B cell (primary cell): ENCODE measurements around the gene GPATCH1. TPM values are rescaled to one million over a fixed set of nuclear protein-coding genes. Genes with fewer than 3 reads are reported as not detected.

Experiments used
- ATAC-seq: fragments of 200-7000 bp; cut with Tn5 transposase; one replicate; pipeline ENCODE4 v1.10.0; 2021; ENCODE audit warnings: low read depth, mild to moderate bottlenecking, moderate number of reproducible peaks, moderate library complexity
- CTCF ChIA-PET: fragments of 350-600 bp; sonication (Branson Sonifier 250); formaldehyde crosslinking; loops from one replicate; lab custom pipeline; 2021; ENCODE audit warnings: antibody characterized with exemption, inconsistent platforms; lab: Charles Lee
- POLR2A ChIA-PET: fragments of 350-600 bp; sonication (Branson Sonifier 250); formaldehyde crosslinking; loops from one replicate; lab custom pipeline; 2021; ENCODE audit warnings: antibody characterized with exemption; lab: Charles Lee
- DNase-seq: peaks from one replicate; pipeline ENCODE4 v3.0.0; 2013
- H2AFZ ChIP-seq: 2 replicates; pipeline ENCODE4 v1.6.1; 2012; ENCODE audit warnings: mild to moderate bottlenecking, low read depth, low read length; ENCODE audit not compliant: insufficient read depth, poor library complexity, severe bottlenecking
- H3K27ac ChIP-seq, 2 donors: 1 replicate in 1 of 2; 2 replicates in 1 of 2; pipeline ENCODE4 v1.5.1; 2012 to 2013; ENCODE audit warnings: low read length in 2 of 2, mild to moderate bottlenecking in 2 of 2, moderate library complexity in 1 of 2
- H3K27me3 ChIP-seq, 4 experiments: fragments of 200-600 bp in 1 of 4; sonication (generic) in 1 of 4; replicated peaks in 1 of 4; 1 replicate in 2 of 4; 2 replicates in 2 of 4; pipeline versions ENCODE4 v1.6.1 to v1.7.0; 2013 to 2016; ENCODE audit warnings: low read length in 3 of 4, mild to moderate bottlenecking in 2 of 4, mixed read lengths in 1 of 4, moderate library complexity in 1 of 4; ENCODE audit not compliant: insufficient read depth in 4 of 4, control insufficient read depth in 3 of 4; ENCODE audit errors: control extremely low read depth in 1 of 4
- H3K36me3 ChIP-seq, 2 experiments: replicated peaks in 1 of 2; 1 replicate in 1 of 2; 2 replicates in 1 of 2; pipeline versions ENCODE4 v1.6.1 to v1.7.1; 2013; ENCODE audit warnings: low read length in 1 of 2; ENCODE audit not compliant: insufficient read depth in 2 of 2, control insufficient read depth in 1 of 2; ENCODE audit errors: control extremely low read depth in 1 of 2, extremely low read depth in 1 of 2
- H3K4me1 ChIP-seq, 2 donors: fragments of 200-600 bp in 1 of 2; sonication (generic) in 1 of 2; 1 replicate in 1 of 2; 2 replicates in 1 of 2; pipeline versions ENCODE4 v1.5.1 to v1.6.1; 2013 to 2017; ENCODE audit warnings: low read length in 2 of 2; ENCODE audit not compliant: control insufficient read depth in 2 of 2, insufficient read depth in 2 of 2
- H3K4me2 ChIP-seq: replicated peaks from 2 replicates; pipeline ENCODE3; 2012; ENCODE audit warnings: mild to moderate bottlenecking, low read depth, low read length; ENCODE audit not compliant: poor library complexity, severe bottlenecking
- H3K4me3 ChIP-seq, 5 experiments: fragments of 200-600 bp in 1 of 5; sonication (generic) in 1 of 5; 1 replicate in 3 of 5; 2 replicates in 2 of 5; pipeline versions ENCODE4 v1.5.1 to v1.7.0; 2011 to 2016; ENCODE audit warnings: low read length in 4 of 5, mild to moderate bottlenecking in 4 of 5, low read depth in 2 of 5, control low read depth in 1 of 5, moderate library complexity in 1 of 5; ENCODE audit not compliant: insufficient read depth in 1 of 5; ENCODE audit errors: control extremely low read depth in 1 of 5, extremely low read depth in 1 of 5
- H3K79me2 ChIP-seq: fragments of 200-600 bp; sonication (generic); one replicate; pipeline ENCODE4 v1.6.0; 2016; ENCODE audit warnings: low read length; ENCODE audit not compliant: control insufficient read depth, insufficient read depth
- H3K9ac ChIP-seq: fragments of 200-600 bp; sonication (generic); 2 replicates; pipeline ENCODE4 v1.6.1; 2017; ENCODE audit warnings: mild to moderate bottlenecking, low read length, moderate library complexity
- H3K9me3 ChIP-seq, 3 donors: one replicate each; pipeline versions ENCODE4 v1.6.1 to v1.7.1; 2013; ENCODE audit warnings: low read length in 2 of 3; ENCODE audit not compliant: control insufficient read depth in 2 of 3, insufficient read depth in 1 of 3; ENCODE audit errors: control extremely low read depth in 1 of 3
- H4K20me1 ChIP-seq: 2 replicates; pipeline ENCODE4 v1.6.0; 2012; ENCODE audit warnings: mild to moderate bottlenecking, low read length; ENCODE audit not compliant: insufficient read depth, control insufficient read depth, poor library complexity, severe bottlenecking
- H3K27ac Mint-ChIP-seq: one replicate; pipeline ENCODE4 v1.8.0; 2021; ENCODE audit warnings: mixed read lengths
- H3K27me3 Mint-ChIP-seq: one replicate; pipeline ENCODE4 v1.8.0; 2021; ENCODE audit warnings: mixed read lengths
- H3K4me1 Mint-ChIP-seq: one replicate; pipeline ENCODE4 v1.8.0; 2021; ENCODE audit warnings: mixed read lengths
- H3K4me3 Mint-ChIP-seq: one replicate; pipeline ENCODE4 v1.8.0; 2021; ENCODE audit warnings: mixed read lengths
- H3K9me3 Mint-ChIP-seq: one replicate; pipeline ENCODE4 v1.8.0; 2022; ENCODE audit warnings: mixed read lengths; ENCODE audit not compliant: insufficient read depth
- EZH2 ChIP-seq: IDR thresholded peaks from 2 replicates; pipeline ENCODE4 v1.6.1; 2012; ENCODE audit warnings: borderline replicate concordance, low read depth, mild to moderate bottlenecking, moderate library complexity, low read length; ENCODE audit not compliant: insufficient read depth, poor library complexity, severe bottlenecking
- WGBS: methylation state at CpG from one replicate; pipeline ENCODE4 v1.1.5; 2013; ENCODE audit warnings: missing lambda C conversion rate; ENCODE audit not compliant: insufficient coverage; 5-methylcytosine and 5-hydroxymethylcytosine counted together
- intact Hi-C: fragments of 100-400 bp; cut with micrococcal nuclease; formaldehyde crosslinking; loops from one replicate; pipeline ENCODE4 v1.10.0; 2022
- polyA plus RNA-seq: library from polyadenylated mRNA; depleted of rRNA; stranded (reverse); fragments of >200 nt; gene quantifications from 2 replicates; pipeline ENCODE4 v1.2.3, GENCODE V29; 2012
- total RNA-seq, 2 donors: library from RNA; stranded (reverse); fragments of 120-200 nt in 1 of 2; gene quantifications; 1 replicate in 1 of 2; 2 replicates in 1 of 2; pipeline versions ENCODE4 v1.2.3 to v1.2.4, GENCODE V29; 2013 to 2022
- TF ChIP-seq, protein P1 (sequence below): fragments of 200-600 bp; IDR thresholded peaks from one replicate; pipeline ENCODE4 v1.8.0; 2022; ENCODE audit warnings: antibody characterized with exemption, mild to moderate bottlenecking

GPATCH1 gene
- total and polyA plus RNA-seq, 2 donors (not counting 1 experiment from before 2014, with no cell fraction given), result 9.9 to 14.6 TPM

DNA sequence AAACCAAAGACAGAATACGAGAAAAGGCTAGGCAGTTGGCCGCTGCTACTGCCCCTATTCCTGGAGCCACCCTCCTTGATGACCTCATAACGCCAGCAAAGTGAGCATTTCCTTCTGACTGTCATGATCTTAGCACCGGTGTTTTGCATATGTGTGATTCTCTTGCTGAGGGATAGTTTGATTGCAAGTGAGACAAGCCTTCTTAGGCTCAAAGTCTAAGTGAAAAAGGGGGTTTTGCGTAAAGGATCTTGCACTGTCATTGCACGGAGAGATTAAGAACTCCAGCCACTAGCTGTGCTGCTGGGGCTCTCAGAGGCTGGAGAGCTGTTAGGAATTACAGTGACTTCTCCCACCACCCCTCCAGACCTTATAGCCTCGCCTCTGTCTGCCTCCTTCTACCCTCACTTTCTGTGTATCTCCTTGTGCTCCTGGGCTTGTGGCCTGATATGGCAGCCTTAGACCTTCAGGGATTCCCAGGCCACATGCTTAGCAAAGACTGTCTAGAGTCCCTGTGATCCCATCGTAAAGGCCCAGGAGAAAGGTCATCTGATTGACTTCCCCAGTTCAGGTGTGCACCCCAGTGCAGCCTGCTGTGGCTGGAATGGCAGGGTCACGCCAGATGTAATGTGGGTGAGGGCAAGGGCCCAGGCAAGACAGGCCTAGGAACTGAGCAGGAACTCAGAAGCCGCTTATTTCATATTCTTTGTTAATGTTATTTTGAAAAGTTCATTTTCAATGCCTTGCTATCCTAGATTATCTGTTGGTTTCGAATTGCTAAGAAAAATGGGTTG lies 12.6 kb downstream of the GPATCH1 start:
- no peak overlapping the region for H3K4me3 ChIP-seq
- TF ChIP-seq, protein P1, sequence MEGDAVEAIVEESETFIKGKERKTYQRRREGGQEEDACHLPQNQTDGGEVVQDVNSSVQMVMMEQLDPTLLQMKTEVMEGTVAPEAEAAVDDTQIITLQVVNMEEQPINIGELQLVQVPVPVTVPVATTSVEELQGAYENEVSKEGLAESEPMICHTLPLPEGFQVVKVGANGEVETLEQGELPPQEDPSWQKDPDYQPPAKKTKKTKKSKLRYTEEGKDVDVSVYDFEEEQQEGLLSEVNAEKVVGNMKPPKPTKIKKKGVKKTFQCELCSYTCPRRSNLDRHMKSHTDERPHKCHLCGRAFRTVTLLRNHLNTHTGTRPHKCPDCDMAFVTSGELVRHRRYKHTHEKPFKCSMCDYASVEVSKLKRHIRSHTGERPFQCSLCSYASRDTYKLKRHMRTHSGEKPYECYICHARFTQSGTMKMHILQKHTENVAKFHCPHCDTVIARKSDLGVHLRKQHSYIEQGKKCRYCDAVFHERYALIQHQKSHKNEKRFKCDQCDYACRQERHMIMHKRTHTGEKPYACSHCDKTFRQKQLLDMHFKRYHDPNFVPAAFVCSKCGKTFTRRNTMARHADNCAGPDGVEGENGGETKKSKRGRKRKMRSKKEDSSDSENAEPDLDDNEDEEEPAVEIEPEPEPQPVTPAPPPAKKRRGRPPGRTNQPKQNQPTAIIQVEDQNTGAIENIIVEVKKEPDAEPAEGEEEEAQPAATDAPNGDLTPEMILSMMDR, result no peak
- no peak for TF ChIP-seq EZH2
- no peak overlapping the region for H3K27ac Mint-ChIP-seq
- no peaks in the 10 kb centered on the region for H4K20me1 ChIP-seq
- DNase-seq (no peak), ATAC-seq (no peak)
- no peaks in the 10 kb centered on the region for H3K9me3 ChIP-seq
- H3K4me2 ChIP-seq, result no peak overlapping the region
- 97% methylated on average over 10 of the region's 11 CpGs for WGBS
- no peaks in the 10 kb centered on the region for H3K27me3 ChIP-seq
- ChIA-PET POLR2A (no interaction called here), CTCF (interaction anchor here (0.7 kb wide), 1 partner anchor 10 kb away, joined by 3 read pairs; no protein-coding TSS in a partner anchor)
- no peak overlapping the region for H2AFZ ChIP-seq
- H3K27me3 Mint-ChIP-seq, result no peaks in the 10 kb centered on the region
- no peaks in the 10 kb centered on the region for H3K4me1 ChIP-seq
- no peaks in the 10 kb centered on the region for H3K9me3 Mint-ChIP-seq
- no peaks in the 10 kb centered on the region for H3K79me2 ChIP-seq
- no peak overlapping the region for H3K9ac ChIP-seq
- intact Hi-C loops, result no loop called here
- H3K4me3 Mint-ChIP-seq, result no peak overlapping the region
- H3K4me1 Mint-ChIP-seq, result no peaks in the 10 kb centered on the region
- no peak overlapping the region for H3K27ac ChIP-seq
- peaks cover 19 to 74% of the 10 kb centered on the region in 2 experiments for H3K36me3 ChIP-seq

DNA sequence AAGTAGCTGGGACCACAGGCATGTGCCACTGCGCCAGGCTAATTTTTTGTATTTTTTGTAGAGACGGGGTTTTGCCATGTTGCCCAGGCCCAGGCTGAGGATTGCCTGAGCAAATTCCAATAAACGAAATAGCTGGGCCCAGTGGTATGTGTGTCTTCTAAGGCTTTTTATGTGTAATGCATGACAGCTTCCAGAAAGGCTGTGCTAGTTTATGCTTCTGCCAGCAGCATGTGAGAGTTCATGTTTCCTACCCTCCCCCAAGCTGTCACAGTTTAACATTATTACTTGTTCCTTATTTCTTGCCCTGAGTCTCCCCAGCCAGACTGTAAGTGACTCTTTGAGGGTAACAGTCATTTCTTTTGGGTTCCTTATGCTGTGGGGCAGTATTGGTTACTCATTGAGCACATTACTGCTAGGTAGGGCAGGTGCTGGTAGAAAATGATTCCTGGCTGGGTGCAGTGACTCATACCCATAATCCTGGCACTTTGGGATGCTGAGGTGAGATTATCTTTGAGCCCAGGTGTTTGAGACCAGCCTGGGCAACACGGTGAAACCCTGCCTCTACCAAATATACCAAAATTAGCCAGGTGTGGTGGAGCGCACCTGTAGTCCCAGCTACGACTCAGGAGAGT lies 13.6 kb downstream of the GPATCH1 start:
- no peak overlapping the region for H3K4me3 ChIP-seq
- H3K9me3 ChIP-seq, result no peaks in the 10 kb centered on the region
- Mint-ChIP-seq H3K9me3 (no peaks in the 10 kb centered on the region), H3K4me3 (no peak overlapping the region), H3K27me3 (no peaks in the 10 kb centered on the region), H3K4me1 (no peaks in the 10 kb centered on the region), H3K27ac (no peak overlapping the region)
- no peak for ATAC-seq
- no peak for TF ChIP-seq EZH2
- TF ChIP-seq, protein P1, result no peak
- no peaks in the 10 kb centered on the region for H3K27me3 ChIP-seq
- H3K36me3 ChIP-seq, result peaks cover 14 to 65% of the 10 kb centered on the region in 2 experiments
- no peak overlapping the region for H2AFZ ChIP-seq
- intact Hi-C loops, result no loop called here
- no peaks in the 10 kb centered on the region for H3K4me1 ChIP-seq
- WGBS, result 99% methylated on average over 5 of the region's 6 CpGs
- no peak for DNase-seq
- H3K4me2 ChIP-seq, result no peak overlapping the region
- H3K79me2 ChIP-seq, result no peaks in the 10 kb centered on the region
- POLR2A ChIA-PET, result no interaction called here
- H3K9ac ChIP-seq, result no peak overlapping the region
- H3K27ac ChIP-seq, result no peak overlapping the region
- H4K20me1 ChIP-seq, result no peaks in the 10 kb centered on the region
- CTCF ChIA-PET, result interaction anchor here (0.7 to 1.5 kb wide), 2 partner anchors 9 to 30 kb away, joined by 3 to 4 read pairs; no protein-coding TSS in a partner anchor
